Ishikawa (cell line): ENCODE data around the gene CD164L2.

ENCODE experiments used
- CEBPB ChIP-seq: IDR thresholded peaks from 2 replicates; pipeline ENCODE4 v1.6.1; 2012
- CREB1 ChIP-seq: IDR thresholded peaks from 2 replicates; pipeline ENCODE4 v1.6.1; 2012; ENCODE audit warnings: low read depth
- EGR1 ChIP-seq: IDR thresholded peaks from 2 replicates; pipeline ENCODE4 v1.6.1; 2012
- EP300 ChIP-seq: IDR thresholded peaks from 2 replicates; pipeline ENCODE4 v1.6.1; 2012; ENCODE audit warnings: borderline replicate concordance
- FOXM1 ChIP-seq: IDR thresholded peaks from 2 replicates; pipeline ENCODE4 v1.6.1; 2012; ENCODE audit warnings: low read depth, borderline replicate concordance
- NFIC ChIP-seq: IDR thresholded peaks from 2 replicates; pipeline ENCODE4 v1.6.1; 2012
- RAD21 ChIP-seq: IDR thresholded peaks from 2 replicates; pipeline ENCODE4 v1.6.1; 2012; ENCODE audit warnings: low read depth
- TAF1 ChIP-seq: IDR thresholded peaks from 2 replicates; pipeline ENCODE4 v1.6.1; 2012; ENCODE audit warnings: low read depth, mild to moderate bottlenecking
- TCF12 ChIP-seq: IDR thresholded peaks from 2 replicates; pipeline ENCODE4 v1.6.1; 2012; ENCODE audit warnings: low read depth
- TEAD4 ChIP-seq: IDR thresholded peaks from 2 replicates; pipeline ENCODE4 v1.6.1; 2012
- YY1 ChIP-seq: IDR thresholded peaks from 2 replicates; pipeline ENCODE4 v1.6.1; 2012; ENCODE audit warnings: low read depth
- ZBTB7A ChIP-seq: IDR thresholded peaks from 2 replicates; pipeline ENCODE4 v1.6.1; 2012; ENCODE audit warnings: low read depth
- TF ChIP-seq, protein P1 (sequence below): IDR thresholded peaks from 2 replicates; pipeline ENCODE4 v1.6.1; 2012
- TF ChIP-seq, protein P2 (sequence below): IDR thresholded peaks from 2 replicates; pipeline ENCODE4 v1.6.1; 2012
- TF ChIP-seq, protein P3 (sequence below): IDR thresholded peaks from 2 replicates; pipeline ENCODE4 v1.6.1; 2012; ENCODE audit warnings: low read depth, mild to moderate bottlenecking

The CD164L2 gene

DNA sequence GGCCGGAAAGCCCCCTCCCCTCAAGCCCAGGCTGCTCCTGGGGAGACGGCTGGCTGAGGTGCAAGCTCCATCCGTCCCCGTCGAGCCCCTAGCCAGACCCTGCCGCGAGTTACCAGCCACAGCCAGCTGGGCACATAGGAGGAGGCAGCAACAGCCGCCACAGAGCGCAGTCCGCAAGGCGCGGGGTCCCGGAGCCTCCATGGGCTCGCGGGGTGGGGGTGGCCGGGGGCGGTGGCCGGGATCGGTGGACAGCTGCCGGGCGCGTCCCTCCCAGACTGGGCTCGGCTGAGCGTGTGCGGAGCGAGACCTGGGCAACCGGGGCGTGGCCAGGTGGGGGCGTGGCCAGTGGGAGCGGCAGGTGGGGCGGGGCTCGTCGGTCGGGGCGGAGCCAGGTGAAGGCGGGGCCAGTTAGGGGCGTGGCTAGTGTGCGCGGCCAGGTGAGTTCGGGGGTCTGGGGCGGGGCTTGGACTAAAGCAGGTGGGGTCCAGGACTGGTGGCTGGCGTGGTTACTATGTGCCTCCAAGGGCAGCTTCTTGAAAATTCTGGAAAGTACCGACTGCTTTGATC is at the start of gene CD164L2:
CD164L2 (minus strand) TSS at position 295 of the 567 bp plus-strand sequence; CDS start at position 201, 94 bp downstream.
- no peak for TF ChIP-seq EP300
- TF ChIP-seq, protein P1, sequence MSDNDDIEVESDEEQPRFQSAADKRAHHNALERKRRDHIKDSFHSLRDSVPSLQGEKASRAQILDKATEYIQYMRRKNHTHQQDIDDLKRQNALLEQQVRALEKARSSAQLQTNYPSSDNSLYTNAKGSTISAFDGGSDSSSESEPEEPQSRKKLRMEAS: 0 out of 2 replicates have a peak, but pooled peaks have one; percentile 4
- TF ChIP-seq ZBTB7A: peak; percentile 48; the same call in 1 of the 2 replicates
- no peak for TF ChIP-seq TAF1
- no peak for TF ChIP-seq FOXM1
- TF ChIP-seq EGR1: no peak

DNA sequence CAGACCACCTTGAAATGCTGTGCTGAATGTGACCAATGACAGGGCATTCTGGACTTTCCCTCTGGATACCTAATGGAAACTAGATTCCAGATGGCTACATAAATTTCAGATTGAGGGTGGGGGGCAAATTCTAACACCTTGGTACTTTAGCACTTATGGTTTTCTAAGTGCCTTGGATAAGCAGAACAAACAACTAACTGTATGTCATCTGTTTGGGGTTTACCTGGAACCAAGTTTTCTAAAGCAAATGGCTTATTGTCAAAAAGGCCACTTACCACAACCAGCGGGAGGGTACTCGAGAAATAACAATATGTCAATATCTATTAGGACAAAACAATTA is 48.4 kb upstream of the CD164L2 start:
- TF ChIP-seq EP300: no peak
- TF ChIP-seq TCF12: no peak
- TF ChIP-seq, protein P2, sequence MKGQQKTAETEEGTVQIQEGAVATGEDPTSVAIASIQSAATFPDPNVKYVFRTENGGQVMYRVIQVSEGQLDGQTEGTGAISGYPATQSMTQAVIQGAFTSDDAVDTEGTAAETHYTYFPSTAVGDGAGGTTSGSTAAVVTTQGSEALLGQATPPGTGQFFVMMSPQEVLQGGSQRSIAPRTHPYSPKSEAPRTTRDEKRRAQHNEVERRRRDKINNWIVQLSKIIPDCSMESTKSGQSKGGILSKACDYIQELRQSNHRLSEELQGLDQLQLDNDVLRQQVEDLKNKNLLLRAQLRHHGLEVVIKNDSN: no peak
- TF ChIP-seq YY1: no peak
- no peak for TF ChIP-seq TEAD4
- TF ChIP-seq CEBPB: no peak
- TF ChIP-seq RAD21: no peak
- TF ChIP-seq NFIC: no peak
- no peak for TF ChIP-seq FOXM1
- TF ChIP-seq, protein P1: no peak
- no peak for TF ChIP-seq ZBTB7A

DNA sequence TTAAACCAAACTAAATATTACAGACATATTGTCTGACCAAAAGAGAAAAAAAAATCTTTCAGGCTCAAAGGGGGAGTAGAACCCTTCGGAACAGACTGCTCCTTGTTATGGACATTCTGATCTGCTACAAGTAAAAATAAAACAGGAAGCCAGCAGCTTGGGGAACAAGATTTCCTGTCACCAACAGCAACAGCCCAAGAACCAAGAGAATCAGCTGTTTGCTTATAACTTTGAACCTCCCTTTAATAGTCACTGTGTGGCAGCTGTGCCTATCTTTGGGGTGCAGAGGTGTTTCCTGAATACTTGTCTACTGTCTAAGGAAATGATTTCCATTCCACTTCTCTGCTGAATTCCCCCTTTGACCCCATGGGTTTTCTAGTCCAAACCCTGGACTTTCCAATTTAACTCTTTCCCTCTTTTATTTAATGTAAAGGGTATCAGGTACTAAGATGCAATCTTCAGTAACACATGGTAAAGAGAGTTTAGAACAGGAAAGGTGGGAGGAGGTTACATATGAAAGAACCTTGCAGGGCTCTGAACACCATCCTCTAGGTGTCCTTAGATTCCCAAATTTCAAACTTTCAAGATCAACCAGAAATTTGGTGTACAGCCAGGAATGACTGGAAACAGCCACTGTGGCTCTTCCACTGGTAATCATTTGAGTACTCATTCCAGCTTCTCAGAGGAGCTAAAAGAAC is 47.9 kb upstream of the CD164L2 start:
- TF ChIP-seq TCF12: no peak
- TF ChIP-seq EP300: no peak
- no peak for TF ChIP-seq TAF1
- no peak for TF ChIP-seq EGR1
- no peak for TF ChIP-seq RAD21

DNA sequence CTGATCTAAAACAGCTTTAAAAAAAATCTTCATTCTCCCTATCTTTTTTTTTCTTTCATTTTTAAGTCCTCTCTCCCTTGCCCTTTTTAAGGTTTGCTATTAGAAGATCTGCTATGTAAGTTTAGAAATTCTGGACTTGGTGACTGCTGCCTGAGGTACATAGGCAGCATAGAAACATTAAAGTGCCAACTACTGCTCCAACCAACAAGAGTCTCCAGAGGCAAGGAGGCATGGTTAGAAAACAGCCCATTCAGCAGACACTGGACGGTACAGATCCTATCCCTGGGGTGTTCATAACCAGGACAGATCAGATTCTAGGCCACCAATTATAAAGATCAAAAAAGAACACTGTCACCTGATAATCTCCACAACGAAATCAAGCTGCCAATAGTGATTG is 45.9 kb upstream of the CD164L2 start:
- TF ChIP-seq, protein P1: no peak
- no peak for TF ChIP-seq EP300

DNA sequence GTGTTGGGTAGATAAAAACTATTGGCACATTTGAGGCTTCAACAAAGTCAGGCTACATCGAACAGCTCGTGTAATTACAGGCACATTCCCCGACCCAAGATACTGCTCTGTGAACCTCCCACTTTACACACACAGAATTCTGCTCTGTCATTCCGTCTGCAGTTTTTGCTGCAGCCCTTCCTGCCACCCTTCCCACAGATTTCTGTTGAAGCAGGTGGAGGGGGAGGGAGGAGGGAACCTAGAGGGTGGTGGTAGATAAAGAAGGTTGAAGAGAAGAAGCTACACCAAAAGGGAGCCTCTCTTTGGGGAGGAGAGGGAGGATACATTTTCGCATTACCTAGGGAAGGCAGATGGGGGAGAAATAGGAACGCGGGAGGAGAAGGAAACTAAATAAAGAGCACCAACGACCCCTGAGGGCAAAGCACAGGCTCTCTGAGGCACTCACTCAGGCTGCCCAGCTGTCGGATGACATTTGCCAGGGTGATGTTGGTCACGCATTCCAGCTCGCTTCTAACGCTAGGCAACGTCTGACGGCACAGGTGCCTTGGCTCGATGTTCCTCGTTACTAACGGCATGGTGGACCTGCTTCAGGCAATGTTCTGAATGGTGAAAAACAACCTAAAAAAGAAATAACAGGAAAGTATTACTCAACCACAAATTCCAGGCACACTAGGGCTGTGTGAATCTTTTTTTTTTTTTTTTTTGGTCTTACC is 45.3 kb upstream of the CD164L2 start:
- no peak for TF ChIP-seq NFIC
- no peak for TF ChIP-seq RAD21
- TF ChIP-seq ZBTB7A: no peak
- TF ChIP-seq YY1: no peak
- TF ChIP-seq, protein P2: no peak

DNA sequence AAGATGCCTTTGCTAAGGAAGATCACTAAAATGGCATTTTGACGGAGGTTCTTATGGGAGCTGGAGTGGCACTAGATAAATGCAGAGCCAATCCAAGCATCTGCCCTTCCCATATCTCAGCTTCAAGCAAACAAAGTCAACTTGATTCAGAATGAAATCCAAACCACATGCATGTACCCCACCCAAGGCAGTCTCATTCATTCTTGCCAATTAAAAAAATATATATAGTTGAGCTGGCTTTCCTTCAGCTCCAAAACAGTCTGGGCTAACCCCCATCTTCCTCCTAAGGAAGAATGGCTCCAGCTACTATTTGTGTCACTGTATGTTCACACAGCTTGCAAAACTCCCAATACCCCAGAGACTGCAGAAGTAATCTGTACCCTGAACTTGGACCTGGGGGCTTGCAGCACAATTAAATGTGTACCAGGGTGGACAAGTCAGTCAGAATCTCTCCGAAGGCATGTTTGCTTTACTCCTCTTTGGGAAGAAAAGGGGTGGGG is 44.7 kb upstream of the CD164L2 start:
- TF ChIP-seq EGR1 (no peak), ZBTB7A (no peak), CREB1 (no peak), TCF12 (no peak)

DNA sequence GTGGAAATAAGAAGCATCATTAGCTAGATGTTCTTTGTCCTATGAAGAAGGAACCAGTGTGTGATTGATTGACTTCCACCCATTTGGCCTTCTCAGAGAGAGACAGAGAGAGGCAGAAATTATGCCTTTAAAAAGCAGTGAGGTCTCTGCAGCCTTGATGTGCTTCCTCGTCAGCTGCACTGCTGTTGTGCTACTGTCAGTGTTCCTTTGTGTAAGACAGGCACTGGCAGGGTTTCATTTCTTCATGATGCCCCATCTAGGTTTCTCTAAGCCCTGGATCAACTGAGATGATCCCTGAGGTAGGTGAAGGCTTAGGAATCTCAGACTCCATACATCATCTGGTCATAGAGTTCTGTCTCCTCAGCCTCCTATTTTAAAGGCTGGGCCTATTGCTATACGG is 44.2 kb upstream of the CD164L2 start:
- TF ChIP-seq EGR1: no peak
- TF ChIP-seq, protein P3, sequence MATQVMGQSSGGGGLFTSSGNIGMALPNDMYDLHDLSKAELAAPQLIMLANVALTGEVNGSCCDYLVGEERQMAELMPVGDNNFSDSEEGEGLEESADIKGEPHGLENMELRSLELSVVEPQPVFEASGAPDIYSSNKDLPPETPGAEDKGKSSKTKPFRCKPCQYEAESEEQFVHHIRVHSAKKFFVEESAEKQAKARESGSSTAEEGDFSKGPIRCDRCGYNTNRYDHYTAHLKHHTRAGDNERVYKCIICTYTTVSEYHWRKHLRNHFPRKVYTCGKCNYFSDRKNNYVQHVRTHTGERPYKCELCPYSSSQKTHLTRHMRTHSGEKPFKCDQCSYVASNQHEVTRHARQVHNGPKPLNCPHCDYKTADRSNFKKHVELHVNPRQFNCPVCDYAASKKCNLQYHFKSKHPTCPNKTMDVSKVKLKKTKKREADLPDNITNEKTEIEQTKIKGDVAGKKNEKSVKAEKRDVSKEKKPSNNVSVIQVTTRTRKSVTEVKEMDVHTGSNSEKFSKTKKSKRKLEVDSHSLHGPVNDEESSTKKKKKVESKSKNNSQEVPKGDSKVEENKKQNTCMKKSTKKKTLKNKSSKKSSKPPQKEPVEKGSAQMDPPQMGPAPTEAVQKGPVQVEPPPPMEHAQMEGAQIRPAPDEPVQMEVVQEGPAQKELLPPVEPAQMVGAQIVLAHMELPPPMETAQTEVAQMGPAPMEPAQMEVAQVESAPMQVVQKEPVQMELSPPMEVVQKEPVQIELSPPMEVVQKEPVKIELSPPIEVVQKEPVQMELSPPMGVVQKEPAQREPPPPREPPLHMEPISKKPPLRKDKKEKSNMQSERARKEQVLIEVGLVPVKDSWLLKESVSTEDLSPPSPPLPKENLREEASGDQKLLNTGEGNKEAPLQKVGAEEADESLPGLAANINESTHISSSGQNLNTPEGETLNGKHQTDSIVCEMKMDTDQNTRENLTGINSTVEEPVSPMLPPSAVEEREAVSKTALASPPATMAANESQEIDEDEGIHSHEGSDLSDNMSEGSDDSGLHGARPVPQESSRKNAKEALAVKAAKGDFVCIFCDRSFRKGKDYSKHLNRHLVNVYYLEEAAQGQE: no peak
- TF ChIP-seq CEBPB: no peak

DNA sequence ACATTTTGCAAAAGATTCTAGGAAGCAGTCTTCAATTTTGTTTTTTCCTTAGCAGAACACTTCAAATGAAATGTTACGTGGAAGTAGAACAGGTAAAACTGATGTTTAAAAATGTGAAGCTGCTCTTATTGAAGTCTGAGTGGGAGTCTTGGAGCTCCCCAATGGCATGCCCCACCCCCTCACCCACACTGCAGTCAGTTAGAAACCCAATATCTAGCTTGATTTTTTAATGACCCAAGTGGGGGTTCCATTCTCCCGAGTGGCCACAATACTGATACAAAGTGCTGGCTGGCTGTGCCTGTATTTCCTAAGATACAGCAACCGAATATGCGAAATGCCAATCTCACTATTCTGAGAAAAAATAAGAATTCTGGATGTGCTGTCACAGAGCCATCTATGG is 40.6 kb upstream of the CD164L2 start:
- TF ChIP-seq EGR1 (no peak), FOXM1 (no peak), CREB1 (no peak), TAF1 (no peak), EP300 (no peak), NFIC (no peak), YY1 (no peak), ZBTB7A (no peak), RAD21 (no peak), CEBPB (no peak), TEAD4 (no peak)
- TF ChIP-seq, protein P1: no peak
- TF ChIP-seq, protein P2: no peak
